ENCODE measurements around the gene TXNRD2.

DNA sequence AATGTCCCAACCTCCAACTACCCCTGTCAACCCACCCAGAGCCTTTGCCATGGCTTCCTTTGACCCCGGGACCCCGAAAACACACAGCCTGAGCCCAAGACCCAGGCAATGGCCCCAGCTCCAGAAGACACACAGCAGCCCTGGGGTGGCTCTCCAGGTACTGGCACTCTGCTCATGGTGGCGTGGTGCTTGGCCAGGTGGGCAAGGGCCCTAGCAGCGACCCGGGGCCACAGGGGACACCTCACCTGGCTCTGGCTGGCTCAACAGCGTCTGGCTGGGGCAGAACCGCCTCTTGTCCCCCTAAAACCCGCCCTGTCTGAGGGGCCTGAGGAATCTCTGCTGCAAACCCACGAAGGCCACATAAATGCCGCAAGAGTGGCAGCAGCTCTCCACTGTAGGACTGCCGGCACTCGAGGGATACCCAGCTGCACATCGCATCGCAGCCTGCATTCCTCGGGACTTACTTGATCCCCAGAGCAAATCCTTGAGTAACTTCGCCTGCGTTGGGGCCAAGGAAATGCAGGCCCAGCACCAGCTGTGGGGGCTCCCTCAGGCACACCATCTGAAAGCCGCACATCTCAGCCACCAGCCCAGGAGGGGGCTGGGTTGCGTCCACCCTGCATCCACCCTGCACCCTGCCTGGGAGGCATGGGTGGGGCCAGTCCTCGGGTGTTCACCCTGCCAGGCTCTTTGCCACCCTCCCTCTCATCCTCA, 63.8 kb downstream of the TXNRD2 start:
- TF ChIP-seq, protein P1, sequence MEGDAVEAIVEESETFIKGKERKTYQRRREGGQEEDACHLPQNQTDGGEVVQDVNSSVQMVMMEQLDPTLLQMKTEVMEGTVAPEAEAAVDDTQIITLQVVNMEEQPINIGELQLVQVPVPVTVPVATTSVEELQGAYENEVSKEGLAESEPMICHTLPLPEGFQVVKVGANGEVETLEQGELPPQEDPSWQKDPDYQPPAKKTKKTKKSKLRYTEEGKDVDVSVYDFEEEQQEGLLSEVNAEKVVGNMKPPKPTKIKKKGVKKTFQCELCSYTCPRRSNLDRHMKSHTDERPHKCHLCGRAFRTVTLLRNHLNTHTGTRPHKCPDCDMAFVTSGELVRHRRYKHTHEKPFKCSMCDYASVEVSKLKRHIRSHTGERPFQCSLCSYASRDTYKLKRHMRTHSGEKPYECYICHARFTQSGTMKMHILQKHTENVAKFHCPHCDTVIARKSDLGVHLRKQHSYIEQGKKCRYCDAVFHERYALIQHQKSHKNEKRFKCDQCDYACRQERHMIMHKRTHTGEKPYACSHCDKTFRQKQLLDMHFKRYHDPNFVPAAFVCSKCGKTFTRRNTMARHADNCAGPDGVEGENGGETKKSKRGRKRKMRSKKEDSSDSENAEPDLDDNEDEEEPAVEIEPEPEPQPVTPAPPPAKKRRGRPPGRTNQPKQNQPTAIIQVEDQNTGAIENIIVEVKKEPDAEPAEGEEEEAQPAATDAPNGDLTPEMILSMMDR (conservative IDR thresholded peaks at IDR 0.05; ENCODE audit: low read depth, low read length): no peak
- TF ChIP-seq EZH2 (IDR thresholded peaks at IDR 0.05; ENCODE audit: low read length, unreplicated experiment) (no peak), EZH2phosphoT487 (IDR thresholded peaks at IDR 0.05; ENCODE audit: borderline replicate concordance, low read length) (no peak)

Data from PC-3 (cell line).